Stimulated activated CD8-positive, alpha-beta memory T cell treated with anti-CD3 and anti-CD28 coated beads, Interleukin-15, amount 100 ng/mL, for 1 hour (primary cell): ENCODE results near the gene ZNF862.

Experiments
- DNase-seq: peaks from one replicate; pipeline ENCODE4 v3.0.0-alpha.2; 2020; ENCODE audit warnings: low read depth

Gene ZNF862

DNA sequence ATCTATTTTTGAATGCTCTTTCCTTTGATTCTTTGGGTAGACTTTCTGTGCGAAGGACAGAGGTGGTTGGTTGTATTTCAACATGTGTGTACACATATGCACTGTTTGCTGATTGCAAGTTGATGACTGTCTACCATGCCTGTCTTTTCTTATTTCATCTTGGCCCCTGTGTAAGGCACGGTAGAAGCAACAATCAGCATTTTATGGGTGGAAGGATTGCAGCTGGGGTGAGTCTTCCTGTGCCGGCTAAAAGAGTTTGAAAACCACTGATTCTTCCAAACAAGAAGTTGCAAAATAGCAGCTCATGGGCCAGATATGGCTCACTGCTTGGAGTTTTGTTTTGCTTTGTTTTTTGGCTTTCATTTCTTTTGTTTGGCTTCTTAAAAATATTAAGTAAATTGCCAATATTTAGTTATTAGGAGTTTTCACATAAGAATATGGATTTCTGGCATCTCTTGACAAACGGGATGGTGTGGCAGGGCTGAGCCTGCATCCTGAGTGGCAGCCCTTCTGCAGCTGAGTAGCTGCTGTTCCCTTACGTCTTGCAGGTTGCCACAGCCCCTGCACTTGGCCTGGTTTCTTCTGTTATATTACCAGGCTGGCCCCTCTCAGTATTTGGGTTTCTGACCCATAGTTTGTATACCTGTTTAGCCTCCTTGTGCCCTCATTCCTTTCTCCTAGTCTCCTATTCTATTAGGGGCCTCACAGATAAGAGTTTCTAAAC lies 7.2 kb downstream of the ZNF862 start:
- DNase-seq = no peak

DNA sequence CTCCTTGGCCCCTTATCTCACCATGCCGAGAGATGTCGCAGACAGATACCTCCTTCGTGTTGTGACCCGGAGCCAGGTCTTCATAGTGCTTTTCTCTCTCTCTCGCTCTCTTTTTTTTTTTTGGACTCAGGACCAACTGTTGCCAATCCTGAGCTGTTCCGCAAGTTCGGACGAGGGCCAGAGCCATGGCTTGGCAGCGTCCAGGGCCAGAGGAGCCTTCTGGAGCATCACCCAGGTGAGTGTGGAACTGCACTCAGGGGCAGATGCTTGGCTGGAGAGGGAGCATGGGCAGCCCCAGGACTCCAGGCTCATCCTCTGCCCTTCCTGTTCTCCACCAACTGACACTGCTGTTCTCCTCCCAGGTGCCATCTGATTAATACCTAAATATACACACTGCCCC lies 7.8 kb downstream of the ZNF862 start:
- DNase-seq = no peak

DNA sequence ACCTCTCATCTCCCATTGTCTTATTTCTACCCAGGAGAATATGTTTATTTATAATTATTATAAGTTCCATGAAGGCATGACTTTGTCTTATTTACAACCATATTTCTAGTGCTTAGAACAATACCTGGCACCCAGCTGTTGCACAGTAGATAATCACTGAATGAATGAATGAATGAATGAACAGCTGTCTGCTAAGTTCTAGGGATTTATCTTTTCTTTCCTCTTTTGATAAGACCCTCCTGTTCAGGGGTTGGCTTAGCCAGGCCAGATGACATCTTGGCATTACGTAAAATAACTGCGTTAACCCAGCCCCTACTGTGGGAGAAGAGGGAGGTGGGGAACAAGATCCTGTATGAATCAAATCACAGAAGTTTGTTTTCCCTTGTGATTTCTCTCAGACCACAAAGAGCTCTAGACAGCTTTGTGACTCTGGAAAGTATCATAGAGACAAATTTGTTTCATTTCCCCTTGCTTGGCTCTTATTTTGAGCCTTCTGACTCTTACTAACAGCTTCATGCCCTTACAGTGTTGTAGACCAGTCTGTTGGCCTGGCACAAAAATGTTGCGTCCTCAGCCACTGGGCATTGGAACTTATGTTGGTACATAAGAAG lies 8.4 kb downstream of the ZNF862 start:
- DNase-seq = no peak

DNA sequence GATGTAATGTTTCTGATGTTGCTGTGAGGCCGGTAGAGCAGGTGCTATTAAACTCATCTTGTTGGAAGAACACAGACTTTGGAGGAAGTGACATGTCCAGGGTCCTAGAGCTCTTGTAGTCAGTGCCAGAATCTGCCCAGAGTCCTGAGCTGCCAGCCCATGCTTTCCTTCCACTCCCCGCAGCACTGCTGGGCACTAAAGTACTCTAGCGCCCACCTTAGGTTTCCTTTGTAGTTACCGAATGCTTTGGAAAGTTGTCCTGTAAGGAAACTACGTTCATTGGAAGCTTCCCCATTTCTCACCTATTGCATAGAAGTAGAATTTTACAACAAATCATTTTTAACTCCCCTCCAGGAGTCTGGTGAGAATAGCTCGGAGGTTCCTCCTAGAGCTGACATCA lies 11.0 kb downstream of the ZNF862 start:
- no peak for DNase-seq

DNA sequence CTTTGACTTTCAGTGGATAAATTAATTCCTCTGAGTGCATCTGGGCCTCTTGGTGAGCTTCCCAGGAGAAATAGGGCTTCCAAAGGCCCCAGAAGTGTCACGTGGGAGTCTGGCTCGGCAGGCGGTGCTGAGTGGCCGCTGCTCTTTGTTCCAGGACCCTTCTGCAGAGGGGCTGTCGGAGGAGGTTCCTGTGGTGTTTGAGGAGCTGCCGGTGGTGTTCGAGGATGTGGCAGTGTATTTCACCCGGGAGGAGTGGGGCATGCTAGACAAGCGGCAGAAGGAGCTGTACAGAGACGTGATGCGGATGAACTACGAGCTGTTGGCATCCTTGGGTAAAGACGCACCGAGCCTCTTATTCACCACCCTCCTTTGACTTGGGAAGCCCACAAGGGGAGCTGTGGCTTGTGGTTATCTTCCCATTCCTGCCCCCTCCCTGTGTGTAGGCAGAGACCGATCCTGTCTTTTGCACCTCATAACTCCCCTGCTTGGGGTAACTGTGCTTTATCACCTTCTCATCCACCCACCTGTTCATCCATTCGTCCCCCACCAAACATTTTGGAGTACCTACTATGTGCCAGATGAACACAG lies 11.9 kb downstream of the ZNF862 start:
- DNase-seq = no peak

DNA sequence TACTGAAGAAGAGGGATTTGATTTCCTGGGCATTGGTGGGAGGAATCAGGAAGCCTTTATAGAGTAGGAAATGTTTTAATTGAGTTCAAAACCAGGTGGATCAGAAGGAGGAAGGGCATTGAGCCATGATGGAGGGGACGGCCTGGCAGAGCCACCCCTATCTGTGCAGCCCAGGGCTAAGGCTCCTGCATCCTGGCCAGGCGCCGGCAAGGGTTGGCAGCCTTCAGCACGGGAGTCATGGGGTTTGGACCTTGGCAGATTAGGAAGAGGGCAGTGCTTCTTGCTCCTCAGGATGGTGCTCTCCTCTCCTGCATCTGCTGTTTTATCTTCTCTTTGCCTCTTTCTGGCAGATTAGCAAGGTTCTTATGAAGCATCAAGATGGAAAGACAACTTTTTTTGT lies 12.5 kb downstream of the ZNF862 start:
- DNase-seq = no peak

DNA sequence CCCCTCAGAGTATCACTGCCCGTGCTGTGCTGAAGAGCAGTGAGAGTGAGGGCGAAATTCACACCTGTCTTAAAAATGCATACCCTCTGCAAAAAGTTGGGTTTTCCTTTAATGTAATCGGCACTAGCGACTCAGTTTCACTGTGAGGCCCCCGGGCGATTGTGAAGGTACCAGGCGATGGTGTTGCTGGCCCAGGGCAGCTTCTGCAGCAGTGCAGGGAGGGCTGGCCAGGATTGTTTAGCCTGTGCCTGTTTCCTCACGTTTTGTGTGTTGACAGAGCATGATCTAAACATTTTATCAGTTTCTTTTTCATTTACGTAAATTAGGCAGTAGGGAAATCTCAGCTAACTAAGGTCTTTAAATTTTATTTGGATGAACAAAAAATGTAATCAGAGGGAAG lies 13.3 kb downstream of the ZNF862 start:
- no peak for DNase-seq

DNA sequence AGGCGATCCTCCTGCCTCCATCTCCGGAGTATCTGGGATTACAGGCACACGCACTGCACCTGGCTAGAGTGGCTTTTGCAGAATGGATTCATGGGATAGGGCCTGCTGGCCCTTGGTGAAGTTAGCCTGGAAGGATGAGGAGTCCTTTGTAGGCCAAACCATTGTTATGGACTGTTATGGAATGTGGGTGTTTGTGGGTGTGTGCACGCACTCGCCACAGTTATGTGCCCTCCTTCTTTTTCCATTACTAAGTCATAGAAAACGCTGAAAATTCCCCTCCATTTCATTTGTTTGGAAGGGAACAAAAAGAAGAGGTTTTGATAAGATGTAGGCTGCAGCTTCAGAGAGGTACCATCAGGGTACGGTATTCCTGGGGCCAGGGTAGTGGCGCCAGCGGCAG lies 15.0 kb downstream of the ZNF862 start:
- no peak for DNase-seq

DNA sequence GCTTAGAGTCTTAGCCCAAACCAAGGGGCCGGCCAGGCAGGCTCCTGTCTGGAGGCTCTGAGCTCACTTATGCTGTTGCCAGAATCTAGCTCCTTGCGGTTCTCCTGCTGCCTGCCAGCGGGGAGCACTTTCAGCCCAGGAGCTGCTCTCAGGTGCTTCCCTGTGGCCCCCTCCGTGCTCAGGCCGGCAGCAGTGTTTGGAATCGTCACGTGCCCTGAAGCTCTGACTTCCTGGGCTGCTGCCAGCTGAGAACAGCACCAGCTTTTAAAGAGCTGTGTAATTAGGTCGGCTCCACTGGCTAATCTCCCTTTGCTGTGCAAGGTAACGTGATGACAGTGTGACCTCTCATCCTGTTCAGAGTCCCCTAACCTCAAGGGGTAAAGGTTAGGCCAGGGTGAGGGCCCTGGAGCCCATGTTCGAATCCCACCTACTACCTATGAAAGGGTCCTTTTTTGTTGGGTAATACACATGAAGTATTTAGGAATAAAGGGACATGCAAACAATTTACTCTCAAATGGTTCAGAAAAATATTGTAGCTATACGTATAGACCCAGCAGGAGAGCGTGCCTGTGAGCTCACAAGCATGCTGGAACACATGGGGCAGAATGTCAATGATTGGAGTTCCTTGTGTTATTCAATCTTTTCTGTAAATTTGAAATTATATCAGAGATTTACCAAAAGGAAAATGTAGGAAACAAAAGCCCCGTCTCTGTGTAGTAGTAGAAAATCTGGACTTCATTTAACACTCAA lies 16.6 kb downstream of the ZNF862 start:
- no peak for DNase-seq

DNA sequence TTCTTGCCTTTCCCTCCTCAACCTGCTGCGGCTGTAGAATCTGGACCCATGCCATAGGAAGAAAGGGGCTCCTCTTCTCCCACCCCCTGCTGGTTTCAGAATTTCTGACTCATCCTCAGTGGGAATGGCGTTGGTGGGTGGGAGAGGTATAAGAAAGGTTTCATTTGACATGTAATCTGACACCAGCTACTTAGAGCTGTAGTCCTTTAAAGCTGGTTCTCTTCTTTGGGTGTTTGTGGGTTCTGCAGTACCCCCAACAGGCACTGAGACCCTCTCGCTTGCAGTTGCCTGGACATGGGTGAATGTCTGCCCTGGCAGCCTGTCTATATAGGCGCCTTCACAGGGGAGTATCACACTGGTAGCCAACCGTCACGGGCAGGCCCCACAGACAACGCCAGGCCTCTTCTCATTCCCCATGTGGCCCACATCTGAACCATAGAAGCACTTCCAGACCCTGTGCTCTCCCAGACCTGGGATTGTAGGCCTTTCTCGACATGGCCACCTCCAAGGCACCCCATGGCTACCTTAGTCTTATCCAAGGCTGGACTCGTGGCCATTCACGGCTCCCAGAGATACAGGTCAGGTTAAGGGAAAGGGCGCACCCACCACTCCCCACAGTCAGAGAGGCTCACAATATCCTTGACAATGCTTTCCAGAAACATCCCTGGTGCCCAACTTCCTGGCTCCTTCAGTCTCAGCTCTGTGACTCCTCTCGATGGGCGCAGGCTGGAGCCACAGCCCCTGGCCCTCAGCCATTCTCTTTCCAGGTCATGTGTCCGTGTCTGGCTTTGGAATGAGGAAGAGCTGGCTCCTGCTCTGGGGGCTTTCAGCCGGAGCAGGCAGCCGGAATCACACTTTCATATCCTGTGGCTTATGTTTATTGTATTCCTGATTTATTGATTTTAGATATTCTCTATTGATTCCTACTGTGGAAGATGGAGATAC lies 17.5 kb downstream of the ZNF862 start:
- no peak for DNase-seq

DNA sequence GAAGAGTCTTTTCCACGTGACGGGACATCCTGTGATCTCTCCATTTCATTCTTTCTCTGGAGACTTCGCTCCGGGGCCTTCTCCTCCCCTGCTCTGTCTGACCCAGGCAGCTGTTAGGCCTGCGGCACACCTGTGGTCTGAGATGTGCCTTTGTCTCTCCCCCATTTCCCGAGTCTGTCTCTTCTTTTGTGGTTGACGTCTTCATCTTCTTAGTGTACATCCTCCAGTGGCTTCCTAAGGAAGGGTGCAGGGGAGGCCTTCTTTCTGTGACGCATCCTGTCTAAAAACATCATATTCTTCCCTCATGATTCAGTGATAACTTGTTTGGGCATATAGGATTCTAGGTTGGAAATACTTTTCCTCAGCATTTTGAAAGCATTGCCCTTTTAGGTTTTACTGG lies 18.4 kb downstream of the ZNF862 start:
- DNase-seq = no peak

DNA sequence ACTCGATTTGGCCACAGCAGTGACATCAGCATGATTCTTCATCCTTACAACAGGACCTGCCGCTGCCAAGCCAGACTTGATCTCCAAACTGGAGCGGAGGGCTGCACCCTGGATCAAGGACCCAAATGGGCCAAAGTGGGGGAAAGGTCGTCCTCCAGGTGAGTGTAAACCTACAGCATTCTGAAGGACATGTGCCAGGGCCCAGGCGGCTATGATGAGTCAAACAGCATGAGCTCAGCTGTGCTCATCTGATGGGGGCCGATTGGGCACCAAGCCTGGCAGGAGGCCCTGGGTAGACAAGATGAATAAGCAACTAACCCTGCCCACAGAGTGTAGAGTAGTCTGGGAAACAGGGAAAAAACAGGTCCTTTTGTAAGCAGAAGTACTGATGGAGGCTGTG lies 21.2 kb downstream of the ZNF862 start:
- no peak for DNase-seq

DNA sequence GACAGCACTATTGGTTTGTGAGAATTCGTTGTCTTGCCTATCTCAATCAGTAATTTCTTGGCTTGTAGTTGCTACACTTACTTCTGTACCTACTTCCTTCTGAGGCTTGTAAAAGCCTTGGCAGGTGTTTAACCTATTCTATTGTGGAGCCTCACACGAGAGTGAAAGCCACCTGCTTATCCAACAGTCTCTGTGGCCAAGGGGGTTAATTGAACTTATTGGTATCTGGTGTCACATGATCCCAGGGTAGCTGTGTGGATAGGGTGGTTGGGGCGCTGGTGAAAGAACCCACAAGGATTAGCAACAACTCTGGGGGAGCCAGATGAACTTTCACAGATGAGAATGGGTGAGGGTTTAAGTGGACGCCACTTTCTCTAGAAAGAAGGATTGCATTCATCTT lies 21.7 kb downstream of the ZNF862 start:
- no peak for DNase-seq

DNA sequence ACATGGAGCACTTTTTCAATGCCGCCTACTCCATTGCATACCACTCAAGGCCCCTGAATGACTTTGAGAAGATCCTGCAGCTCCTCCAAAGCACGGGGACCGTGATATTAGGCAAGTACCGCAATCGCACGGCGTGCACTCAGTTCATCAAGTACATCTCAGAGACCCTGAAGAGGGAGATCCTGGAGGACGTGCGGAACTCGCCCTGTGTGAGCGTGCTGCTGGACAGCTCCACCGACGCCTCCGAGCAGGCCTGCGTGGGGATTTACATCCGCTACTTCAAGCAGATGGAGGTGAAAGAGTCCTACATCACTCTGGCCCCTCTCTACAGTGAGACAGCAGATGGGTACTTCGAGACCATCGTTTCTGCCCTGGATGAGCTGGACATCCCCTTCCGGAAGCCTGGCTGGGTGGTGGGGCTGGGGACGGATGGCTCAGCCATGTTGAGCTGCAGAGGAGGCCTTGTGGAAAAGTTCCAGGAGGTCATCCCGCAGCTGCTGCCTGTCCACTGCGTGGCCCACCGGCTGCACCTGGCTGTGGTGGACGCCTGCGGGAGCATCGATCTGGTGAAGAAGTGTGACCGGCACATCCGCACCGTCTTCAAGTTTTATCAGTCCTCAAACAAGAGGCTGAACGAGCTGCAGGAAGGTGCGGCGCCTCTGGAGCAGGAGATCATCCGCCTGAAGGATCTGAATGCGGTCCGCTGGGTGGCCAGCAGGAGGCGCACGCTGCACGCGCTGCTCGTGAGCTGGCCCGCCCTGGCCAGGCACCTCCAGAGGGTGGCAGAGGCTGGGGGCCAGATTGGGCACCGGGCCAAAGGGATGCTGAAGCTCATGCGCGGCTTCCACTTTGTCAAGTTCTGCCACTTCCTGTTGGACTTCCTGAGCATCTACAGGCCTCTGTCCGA lies 22.9 kb downstream of the ZNF862 start:
- DNase-seq = no peak

DNA sequence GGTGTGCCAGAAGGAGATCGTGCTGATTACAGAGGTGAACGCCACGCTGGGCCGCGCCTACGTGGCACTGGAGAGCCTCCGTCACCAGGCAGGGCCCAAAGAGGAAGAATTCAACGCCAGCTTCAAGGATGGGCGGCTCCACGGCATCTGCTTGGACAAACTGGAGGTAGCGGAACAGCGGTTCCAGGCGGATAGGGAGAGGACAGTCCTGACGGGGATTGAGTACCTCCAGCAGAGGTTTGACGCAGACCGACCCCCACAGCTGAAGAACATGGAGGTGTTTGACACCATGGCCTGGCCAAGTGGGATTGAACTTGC lies 23.5 kb downstream of the ZNF862 start:
- DNase-seq = no peak

DNA sequence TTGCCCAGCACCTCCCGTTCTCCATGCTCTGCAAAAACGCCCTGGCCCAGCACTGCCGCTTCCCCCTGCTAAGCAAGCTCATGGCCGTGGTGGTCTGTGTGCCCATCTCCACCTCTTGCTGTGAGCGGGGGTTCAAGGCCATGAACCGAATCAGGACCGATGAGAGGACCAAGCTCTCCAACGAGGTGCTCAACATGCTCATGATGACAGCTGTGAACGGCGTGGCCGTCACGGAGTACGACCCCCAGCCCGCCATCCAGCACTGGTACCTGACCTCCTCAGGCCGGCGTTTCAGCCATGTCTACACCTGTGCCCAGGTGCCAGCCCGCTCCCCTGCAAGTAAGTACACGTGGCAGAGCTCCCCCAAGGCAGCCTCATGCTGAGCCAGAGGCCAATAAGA lies 24.0 kb downstream of the ZNF862 start:
- no peak for DNase-seq

DNA sequence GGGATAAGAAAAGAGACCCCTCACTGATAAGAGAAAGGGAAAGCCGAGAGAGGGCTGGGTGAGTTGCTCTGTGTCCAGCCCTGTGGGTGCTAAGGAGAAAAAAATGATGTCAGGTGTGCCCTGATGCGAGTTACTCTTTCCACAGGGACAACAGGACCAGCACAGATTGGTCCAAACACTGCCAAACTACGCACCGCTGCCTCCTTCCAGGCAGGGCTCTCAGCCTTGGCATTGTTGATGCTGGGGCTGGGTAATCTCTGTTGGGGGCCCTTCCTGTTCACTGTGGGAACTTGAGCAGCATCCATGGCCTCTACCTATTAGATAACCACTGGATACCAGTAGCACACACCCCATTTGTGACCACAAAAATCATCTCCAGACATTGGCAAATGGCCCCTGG lies 25.3 kb downstream of the ZNF862 start:
- no peak for DNase-seq

DNA sequence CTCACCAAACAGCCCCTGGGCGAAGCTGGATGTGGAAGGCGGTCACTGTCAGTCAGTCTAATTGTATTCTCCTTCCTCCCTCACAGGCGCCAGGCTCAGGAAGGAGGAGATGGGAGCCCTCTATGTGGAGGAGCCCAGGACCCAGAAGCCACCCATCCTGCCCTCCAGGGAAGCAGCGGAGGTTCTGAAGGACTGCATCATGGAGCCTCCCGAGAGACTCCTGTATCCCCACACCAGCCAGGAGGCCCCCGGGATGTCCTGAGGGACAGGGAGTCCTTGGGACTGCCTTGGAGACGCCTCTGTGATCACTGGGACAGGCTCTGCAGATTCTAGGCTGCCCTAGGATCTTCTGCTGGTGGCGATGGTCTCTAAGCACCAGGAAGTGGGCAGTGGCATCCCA lies 25.8 kb downstream of the ZNF862 start:
- DNase-seq = no peak

DNA sequence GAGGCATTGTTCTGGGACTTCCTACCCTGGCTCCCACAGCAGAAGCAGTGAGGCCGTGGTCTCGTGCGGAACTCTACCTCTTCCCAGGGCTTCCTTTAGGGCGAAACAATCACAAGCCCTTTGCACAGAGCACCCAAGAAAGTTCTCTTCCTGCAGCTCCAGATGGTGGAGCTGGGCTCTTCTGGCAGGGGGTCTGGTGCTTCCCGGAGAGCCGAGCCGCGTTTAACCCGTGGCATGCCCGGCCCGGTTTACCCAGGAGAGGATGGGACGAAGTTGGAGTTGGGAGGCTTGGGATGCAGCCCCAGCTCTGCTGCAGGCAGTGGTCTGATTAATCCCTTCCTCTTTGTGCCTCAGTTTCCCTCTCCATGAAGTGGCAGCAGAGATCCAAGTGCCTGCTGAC lies 26.6 kb downstream of the ZNF862 start:
- no peak for DNase-seq

DNA sequence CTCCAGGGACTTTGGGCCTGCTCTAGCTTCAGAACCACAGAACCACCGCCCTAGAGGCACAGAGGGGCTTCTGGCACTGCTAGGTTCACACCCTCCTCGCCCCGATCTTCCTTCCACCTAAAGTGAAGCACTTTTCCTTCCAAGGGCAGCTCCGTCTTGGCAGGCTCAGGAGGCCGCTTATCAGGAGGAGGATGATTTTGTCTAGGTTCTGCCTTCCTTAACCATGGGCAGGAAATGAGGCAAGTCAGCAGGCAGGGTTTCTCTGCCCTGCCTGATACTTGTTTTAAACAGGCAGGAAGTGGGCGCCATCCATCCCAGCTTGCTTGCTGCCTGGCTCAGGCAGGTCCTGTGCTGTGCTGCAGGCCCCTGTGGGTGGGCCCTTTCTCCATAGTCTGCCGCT lies 27.3 kb downstream of the ZNF862 start:
- DNase-seq = no peak

DNA sequence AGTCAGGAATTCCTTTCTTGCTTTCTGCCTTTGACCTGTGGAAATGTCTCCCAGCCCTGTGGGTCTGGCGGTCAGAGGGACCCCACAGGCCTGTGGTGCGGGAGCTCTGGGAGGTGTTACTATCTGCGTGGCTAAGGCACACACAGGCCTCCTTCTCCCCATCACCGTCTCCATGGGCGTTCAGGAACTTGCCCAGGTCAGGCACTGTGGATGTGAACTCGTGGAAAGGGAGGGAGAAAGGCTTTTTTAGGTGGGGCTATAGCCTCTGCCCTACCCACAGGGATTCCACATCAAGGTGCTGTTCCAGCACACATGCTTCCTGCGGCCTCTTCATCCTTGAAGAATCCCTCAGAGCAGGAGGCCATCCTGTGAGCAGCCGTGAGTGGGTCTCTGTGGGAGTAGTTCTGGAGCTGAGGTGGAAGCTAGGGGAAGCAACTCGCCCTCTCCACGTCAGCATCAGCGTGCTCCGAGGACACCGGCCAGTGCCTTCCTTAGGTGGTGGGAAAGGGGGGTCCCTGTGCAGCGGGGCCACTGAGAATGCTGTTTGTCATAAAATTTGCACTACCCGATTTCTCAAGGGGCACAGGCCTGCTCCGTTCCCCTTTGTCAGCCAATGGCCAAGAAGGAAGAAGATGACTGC lies 28.1 kb downstream of the ZNF862 start:
- DNase-seq = no peak
